Urinary bladder (tissue), 4 donors: ENCODE data around the gene SLC9A4. TPM values are rescaled to one million over a fixed set of nuclear protein-coding genes. Genes with fewer than 3 reads are reported as not detected.

Experiments
- DNase-seq: peaks from one replicate; pipeline ENCODE4 v3.0.0-alpha.2; 2015; ENCODE audit errors: extremely low spot score
- H3K27ac ChIP-seq: one replicate; pipeline ENCODE4 v1.5.1; 2013; ENCODE audit warnings: low read depth, mild to moderate bottlenecking, moderate library complexity
- H3K36me3 ChIP-seq: one replicate; pipeline ENCODE4 v1.6.1; 2013; ENCODE audit warnings: mild to moderate bottlenecking, moderate library complexity; ENCODE audit not compliant: insufficient read depth
- H3K4me1 ChIP-seq: one replicate; pipeline ENCODE4 v1.6.1; 2013; ENCODE audit warnings: mild to moderate bottlenecking, moderate library complexity; ENCODE audit not compliant: insufficient read depth
- H3K4me3 ChIP-seq: one replicate; pipeline ENCODE4 v1.5.1; 2013; ENCODE audit warnings: low read depth, low read length
- WGBS: extraction: QIAGEN DNeasy Blood & Tissue Kit; methylation state at CpG from one replicate; pipeline ENCODE4 v1.1.7; 2013; 5-methylcytosine and 5-hydroxymethylcytosine counted together
- polyA plus RNA-seq: library from polyadenylated mRNA; stranded (reverse); fragments of 200-250 nt; gene quantifications from one replicate; pipeline ENCODE4 v1.2.3, GENCODE V29; 2013
- total RNA-seq: library from RNA; depleted of rRNA; stranded (reverse); fragments of >200 nt; gene quantifications from one replicate; pipeline ENCODE4 v1.2.3, GENCODE V29; 2014
- donor health status: healthy with polysubstance abuse.
- donor health status: healthy.

SLC9A4 gene
- total and polyA plus RNA-seq, 2 donors, result 0.22 to 2.9 TPM

DNA sequence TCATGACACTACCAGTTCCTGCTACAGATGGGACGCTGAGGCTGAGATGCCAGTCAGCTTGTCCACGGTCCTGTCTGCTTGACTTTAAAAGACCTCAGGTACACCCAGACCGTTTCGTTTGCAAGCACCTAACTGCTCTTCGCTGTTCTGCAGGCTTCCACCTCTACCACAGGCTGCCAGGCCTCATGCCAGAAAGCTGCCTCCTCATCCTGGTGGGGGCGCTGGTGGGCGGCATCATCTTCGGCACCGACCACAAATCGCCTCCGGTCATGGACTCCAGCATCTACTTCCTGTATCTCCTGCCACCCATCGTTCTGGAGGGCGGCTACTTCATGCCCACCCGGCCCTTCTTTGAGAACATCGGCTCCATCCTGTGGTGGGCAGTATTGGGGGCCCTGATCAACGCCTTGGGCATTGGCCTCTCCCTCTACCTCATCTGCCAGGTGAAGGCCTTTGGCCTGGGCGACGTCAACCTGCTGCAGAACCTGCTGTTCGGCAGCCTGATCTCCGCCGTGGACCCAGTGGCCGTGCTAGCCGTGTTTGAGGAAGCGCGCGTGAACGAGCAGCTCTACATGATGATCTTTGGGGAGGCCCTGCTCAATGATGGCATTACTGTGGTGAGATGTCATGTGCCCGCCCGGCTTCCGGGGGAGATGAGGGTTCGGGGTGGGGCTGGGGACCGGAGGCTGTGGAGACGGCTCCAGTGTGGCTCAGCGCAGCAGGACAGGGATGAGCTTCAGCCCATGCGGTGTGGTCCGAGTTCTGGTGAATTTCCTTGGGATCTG lies 5.9 kb downstream of the SLC9A4 start:
- 90% methylated on average over 36 of the region's 36 CpGs for WGBS
- DNase-seq, result no peak
- Histone ChIP-seq H3K36me3 (no peaks in the 10 kb centered on the region), H3K27ac (no peak overlapping the region), H3K4me3 (no peak overlapping the region), H3K4me1 (no peaks in the 10 kb centered on the region)

DNA sequence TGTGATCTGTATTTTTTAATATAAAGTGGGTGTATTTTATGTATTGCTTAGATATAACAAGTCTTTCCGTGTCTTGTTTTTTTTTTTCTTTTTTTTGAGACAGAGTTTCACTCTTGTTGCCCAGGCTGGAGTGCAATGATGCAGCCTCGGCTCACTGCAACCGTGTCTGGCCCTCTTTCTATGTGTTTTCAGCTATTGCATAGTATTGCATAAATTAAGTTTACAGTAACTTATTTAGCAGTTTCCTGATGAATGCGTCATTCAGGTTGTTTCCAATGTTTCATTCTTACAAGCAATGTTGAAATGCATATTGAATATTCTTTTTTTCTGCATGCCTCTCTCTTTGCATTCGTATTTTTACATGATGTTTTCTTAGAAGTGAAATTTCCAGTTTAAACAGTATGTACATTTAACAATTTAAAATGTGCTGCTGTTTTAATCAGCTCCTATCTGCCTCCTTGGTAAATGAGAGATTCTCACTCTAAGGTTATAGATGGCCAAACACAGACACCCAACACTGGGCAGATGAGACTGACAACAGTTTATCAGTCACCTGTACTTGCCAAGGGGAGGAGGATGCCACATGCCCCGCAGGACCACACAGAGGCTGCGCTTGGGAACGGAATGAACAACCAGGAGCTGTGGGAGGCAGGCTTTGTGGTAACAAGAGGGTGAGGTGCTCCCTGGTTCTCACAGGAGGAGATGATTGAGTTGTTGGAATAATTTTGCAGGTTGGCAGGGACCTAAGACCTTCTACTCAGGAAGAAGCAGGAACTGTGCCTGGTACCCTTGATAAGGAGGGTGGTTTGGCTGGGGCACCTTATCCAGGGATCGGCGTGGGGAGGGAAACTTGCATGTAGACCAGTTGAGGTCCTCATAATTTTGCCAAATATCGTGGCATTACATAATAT lies 7.5 kb downstream of the SLC9A4 start:
- Histone ChIP-seq H3K4me3 (no peak overlapping the region), H3K4me1 (no peaks in the 10 kb centered on the region), H3K36me3 (no peaks in the 10 kb centered on the region), H3K27ac (no peak overlapping the region)
- WGBS, result 74% methylated on average over 11 of the region's 11 CpGs
- DNase-seq, result no peak

DNA sequence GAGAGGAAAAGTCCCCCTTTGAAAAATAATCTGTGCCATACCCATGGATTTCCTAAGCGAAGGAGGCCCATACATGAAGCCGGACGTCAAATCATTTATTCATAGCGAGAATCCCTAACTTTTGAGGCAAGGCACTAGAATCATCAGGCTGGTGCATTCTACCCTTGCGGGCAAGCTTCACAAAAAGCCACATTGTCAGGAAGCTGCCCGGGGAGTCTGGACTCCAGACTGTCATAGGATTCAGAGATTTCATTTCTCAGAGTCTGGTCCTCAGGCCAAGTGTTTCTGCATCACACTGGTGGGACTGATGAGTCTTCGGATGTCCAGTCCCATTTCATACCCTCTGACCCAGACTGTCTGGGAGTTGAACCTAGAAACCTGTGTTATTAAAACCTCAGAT lies 8.9 kb downstream of the SLC9A4 start:
- DNase-seq, result no peak

DNA sequence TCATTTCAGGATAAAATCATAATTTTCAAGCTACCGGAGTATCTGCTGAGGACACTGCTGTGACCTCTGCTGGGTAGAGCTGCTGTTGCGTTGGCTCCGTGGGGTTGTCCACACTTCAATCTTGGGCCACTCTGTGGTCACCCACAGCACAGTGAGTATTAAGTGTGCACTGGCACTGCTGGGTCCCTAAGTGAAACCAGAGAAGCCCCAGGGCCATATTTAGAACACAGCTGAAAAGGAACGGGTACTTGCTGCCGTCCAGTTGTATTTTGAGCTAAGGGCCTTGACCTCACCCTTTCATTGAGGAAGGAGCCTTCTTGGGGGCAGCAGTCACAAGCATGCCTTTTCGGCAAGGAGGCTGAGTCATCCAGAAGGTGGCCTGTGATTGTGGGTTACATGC lies 10.1 kb downstream of the SLC9A4 start:
- Histone ChIP-seq H3K4me3 (no peak overlapping the region), H3K36me3 (no peaks in the 10 kb centered on the region), H3K4me1 (no peaks in the 10 kb centered on the region), H3K27ac (no peak overlapping the region)
- DNase-seq, result no peak
- WGBS, result 84% methylated on average over 6 of the region's 6 CpGs

More for the DNA sequence above, 8.9 kb downstream of the SLC9A4 start:
- Histone ChIP-seq H3K36me3 (no peaks in the 10 kb centered on the region), H3K27ac (no peak overlapping the region), H3K4me1 (no peaks in the 10 kb centered on the region), H3K4me3 (no peak overlapping the region)
- WGBS, result 76% methylated on average over 7 of the region's 7 CpGs

DNA sequence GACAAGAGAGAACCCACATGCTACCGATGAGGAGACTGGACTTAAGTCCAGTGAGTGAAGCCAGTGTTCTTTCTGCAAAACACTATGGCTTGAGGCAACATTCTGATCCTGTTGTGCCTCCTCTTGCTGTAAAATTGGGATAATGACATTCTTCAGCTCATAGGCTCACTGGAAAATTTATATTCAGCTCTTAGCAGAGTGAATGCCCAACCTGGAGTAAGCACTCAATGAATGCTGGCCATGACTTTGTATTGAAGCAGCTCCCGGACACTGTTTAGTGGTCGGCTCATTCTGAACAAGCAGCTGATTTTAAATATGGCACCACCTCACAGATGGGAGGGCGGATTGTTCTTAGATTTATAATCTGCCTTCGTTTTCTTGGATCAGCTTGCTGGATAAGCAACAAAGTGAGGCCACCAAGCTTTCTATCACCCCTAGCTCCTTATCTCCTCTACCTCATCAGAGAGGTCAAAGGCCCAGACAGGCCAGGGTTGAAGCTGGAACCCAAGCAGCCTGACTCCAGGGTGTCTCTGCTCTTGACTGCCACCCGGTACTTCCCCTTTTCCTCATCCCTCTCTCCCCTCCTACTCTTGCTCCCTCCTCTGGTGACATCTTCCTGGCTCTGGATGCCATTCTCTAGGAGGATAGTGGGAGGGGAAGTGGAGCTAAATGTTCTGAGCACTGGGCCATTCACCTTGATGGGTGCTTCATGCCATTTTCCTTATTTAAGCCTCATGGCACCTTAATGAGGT lies 11.5 kb downstream of the SLC9A4 start:
- no peak overlapping the region for H3K27ac ChIP-seq
- no peak for DNase-seq
- WGBS, result 74% methylated on average over 6 of the region's 6 CpGs
- no peaks in the 10 kb centered on the region for H3K4me1 ChIP-seq
- H3K36me3 ChIP-seq, result no peaks in the 10 kb centered on the region
- H3K4me3 ChIP-seq, result no peak overlapping the region

DNA sequence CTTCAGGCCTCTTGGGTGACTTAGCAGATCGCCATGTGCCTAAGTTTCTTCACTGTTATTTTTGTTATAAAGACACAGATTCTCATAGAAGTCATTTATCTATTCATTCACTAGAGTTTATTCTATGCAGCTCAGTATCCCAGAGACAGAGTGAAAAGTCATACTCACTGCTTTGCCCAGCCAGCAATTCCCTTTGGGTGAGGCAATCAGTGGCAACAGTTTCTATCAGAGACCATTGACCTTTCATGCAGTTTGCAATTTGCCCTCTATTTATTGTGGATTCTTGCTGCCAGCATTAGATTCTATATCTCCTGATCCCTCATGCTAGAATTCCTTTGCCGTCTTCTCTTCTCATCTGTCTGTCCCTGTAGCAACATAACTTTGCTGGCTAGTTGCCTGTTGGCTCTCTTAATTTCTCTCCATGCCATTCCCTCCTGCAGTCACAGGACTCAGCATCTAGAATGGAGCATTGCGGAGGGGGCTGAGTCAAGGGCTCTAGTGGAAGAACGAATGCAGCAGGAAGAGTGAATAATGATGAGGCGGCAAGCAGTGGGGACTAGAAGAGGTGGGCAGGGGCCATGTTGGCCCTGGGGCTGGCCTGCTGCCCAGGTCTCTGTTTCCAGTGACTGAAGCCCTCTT lies 12.2 kb downstream of the SLC9A4 start:
- H3K27ac ChIP-seq, result no peak overlapping the region
- WGBS, result 70% methylated on average over 5 of the region's 5 CpGs
- no peak overlapping the region for H3K4me3 ChIP-seq
- no peak for DNase-seq
- no peaks in the 10 kb centered on the region for H3K4me1 ChIP-seq
- no peaks in the 10 kb centered on the region for H3K36me3 ChIP-seq

DNA sequence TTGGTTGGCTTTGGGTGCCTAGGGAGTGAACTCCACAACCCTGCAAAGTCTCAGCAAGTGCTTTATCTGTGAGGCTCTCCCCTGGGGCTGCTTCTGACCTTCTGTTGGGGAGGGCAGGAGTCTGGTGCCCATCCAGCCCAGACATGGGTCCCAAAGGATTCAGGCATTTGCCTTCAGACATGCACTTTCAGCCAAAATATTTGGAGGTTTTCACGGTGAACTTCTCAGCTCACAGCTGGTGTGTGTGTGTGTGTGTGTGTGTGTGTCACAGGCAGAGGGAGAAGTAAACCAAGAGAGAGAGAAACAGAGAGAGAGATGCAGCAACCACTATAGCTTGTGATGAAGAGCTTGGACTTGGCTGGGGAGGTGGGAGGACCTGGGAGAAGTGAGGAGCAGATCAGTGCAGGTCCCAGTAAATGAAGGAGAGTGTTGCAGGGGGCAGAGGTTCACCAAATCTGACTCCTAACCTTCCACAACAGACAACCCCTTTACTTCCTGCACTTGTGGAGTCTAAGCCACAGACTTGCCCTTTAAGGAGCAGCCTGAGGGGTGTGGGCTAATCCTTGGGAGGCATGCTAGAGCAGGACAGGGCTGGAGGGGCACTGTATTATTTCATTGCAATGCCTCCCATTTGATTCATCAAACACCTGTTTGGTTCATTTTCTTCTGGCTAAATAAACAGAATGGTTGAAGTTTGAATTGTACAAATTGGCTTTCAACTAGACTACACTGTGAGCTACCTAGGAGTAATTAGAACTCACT lies 14.1 kb downstream of the SLC9A4 start:
- no peaks in the 10 kb centered on the region for H3K36me3 ChIP-seq
- no peak overlapping the region for H3K4me3 ChIP-seq
- H3K4me1 ChIP-seq, result no peaks in the 10 kb centered on the region
- H3K27ac ChIP-seq, result no peak overlapping the region
- no peak for DNase-seq
- 58% methylated on average over 1 of the region's 1 CpG for WGBS

DNA sequence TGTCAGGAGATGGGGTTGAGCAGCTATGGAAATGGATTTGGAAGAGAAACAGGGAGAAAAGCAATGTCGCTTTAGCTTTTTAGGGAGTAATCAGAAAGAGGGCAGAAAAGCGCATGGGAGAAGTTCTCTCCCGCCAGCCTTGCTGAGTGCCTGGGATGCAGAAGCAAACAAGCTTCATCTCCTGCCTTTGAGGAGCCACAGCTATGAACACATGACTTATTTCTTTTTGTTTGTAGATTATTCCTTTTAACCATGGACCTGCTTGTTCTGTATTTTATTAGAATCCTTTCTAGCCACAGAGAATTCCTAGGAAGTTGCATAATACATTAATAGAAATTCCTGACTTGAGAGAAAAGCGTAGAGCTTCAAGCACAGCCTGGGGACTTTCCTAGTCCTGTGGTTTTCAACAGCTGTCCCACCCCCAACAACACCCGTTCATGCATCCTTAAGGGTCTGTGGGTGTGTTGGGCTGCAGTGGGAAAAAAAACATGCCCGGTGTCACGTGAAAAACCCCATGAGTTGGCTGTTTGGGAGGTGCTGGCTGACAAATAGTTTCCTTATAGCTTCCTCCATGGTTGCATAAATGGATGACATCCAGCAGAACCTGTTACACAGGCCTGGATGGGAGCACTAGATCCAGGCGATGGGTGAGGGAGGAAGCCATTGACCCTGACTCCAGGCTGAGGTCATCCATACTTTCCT lies 14.9 kb downstream of the SLC9A4 start:
- no peak overlapping the region for H3K4me3 ChIP-seq
- WGBS, result 66% methylated on average over 8 of the region's 8 CpGs
- no peaks in the 10 kb centered on the region for H3K4me1 ChIP-seq
- no peak overlapping the region for H3K27ac ChIP-seq
- no peak for DNase-seq
- H3K36me3 ChIP-seq, result no peaks in the 10 kb centered on the region

DNA sequence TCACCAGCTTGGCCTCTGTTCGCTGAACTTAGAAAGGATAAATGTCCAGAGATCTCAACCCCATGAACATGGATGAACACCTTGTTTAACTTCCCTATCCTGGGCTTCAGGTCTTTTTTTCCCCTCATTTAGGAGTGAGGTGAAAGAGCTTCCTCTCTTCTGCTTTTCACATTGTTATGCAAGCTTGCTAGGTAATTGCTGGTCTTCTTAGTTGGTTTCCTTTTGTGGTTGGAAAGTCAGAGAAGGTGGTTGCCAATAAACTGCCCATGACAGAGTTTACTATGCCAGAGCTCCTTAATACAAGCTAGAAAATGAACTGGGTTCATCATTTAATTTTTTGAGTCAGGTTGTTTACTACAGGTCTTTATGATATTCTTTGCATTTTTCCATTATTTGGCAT lies 16.6 kb downstream of the SLC9A4 start:
- H3K4me3 ChIP-seq, result no peak overlapping the region

DNA sequence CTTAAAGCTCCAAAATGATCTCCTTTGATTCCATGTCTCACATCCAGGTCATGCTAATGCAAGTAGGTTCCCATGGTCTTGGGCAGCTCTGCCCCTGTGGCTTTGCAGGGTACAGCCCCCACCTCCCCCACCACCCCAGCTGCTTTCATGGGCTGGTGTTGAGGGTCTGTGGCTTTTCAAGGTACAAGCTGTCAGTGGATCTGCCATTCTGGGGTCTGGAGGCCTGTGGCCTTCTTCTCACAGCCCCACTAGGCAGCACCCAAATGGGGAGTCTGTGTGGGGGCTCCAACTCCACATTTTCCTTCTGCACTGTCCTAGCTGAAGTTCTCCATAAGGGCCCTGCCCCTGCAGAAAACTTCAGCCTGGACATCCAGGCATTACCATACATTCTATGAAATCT lies 19.0 kb downstream of the SLC9A4 start:
- H3K36me3 ChIP-seq, result no peaks in the 10 kb centered on the region

More for the DNA sequence above, 16.6 kb downstream of the SLC9A4 start:
- no peak overlapping the region for H3K27ac ChIP-seq
- no peaks in the 10 kb centered on the region for H3K36me3 ChIP-seq
- DNase-seq, result no peak
- WGBS, result 87% methylated on average over 1 of the region's 1 CpG
- H3K4me1 ChIP-seq, result no peaks in the 10 kb centered on the region

DNA sequence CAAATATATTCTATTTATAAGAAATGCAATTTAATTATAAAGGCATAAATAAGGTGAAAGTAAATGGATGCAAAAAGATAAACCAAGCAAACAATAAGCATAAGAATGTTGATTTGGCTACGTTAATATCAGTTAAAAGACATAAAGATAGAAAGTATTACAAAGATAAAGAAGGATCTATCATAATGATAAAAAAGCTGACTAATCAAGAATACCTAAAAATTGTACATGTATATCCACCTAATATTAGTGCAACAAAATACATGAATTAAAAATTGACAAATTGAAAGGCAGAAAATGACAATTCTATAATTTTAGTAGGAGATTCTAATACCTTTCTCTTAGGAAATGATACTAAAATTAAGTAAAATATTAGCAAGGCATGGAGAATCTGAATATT lies 21.5 kb downstream of the SLC9A4 start:
- Histone ChIP-seq H3K4me3 (no peak overlapping the region), H3K36me3 (no peaks in the 10 kb centered on the region), H3K27ac (no peak overlapping the region), H3K4me1 (no peaks in the 10 kb centered on the region)
- WGBS, result 79% methylated on average over 1 of the region's 1 CpG
- no peak for DNase-seq

More for the DNA sequence above, 19.0 kb downstream of the SLC9A4 start:
- no peak overlapping the region for H3K4me3 ChIP-seq
- no peak overlapping the region for H3K27ac ChIP-seq
- H3K4me1 ChIP-seq, result no peaks in the 10 kb centered on the region
- no peak for DNase-seq

DNA sequence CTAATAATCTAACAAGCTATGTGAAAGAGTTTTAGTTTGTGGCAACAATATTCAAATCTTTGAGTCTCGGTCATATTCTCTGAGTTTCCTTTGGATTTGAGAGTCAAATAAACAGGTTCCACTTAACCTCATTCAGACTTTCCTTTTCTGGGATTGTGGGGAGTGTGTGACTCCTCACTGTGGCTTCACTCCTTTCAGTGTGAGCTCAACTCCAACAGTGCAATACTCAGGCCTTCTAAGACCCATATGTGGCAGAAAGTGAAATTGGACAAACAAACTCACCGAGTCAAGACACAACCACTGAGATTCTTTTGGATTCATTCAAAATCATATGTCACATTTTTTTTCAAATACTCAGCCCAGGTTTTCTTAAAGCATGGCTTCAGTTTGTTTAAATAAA lies 25.4 kb downstream of the SLC9A4 start:
- Histone ChIP-seq H3K4me1 (no peaks in the 10 kb centered on the region), H3K27ac (no peak overlapping the region), H3K36me3 (no peaks in the 10 kb centered on the region), H3K4me3 (no peak overlapping the region)
- no peak for DNase-seq
- WGBS, result 81% methylated on average over 2 of the region's 2 CpGs
